NT2/D1 (cell line): ENCODE data around the gene ATF7IP2.
"Not testable (repeated sequence)": the region's sequence is repeated elsewhere in the genome, so short reads cannot be mapped to it uniquely, and the experiment has no call there.

Source experiments
- DNase-seq: peaks from one replicate; pipeline ENCODE4 v3.0.0-alpha.2; 2011; ENCODE audit warnings: low read depth, low spot score
- H3K27me3 ChIP-seq: 2 replicates; pipeline ENCODE4 v1.6.0; 2011; ENCODE audit warnings: mild to moderate bottlenecking; ENCODE audit not compliant: insufficient read length, insufficient read depth
- H3K36me3 ChIP-seq: 2 replicates; pipeline ENCODE4 v1.6.1; 2011; ENCODE audit warnings: mild to moderate bottlenecking, low read length, mixed read lengths; ENCODE audit not compliant: insufficient read depth, insufficient read length
- H3K4me1 ChIP-seq: 2 replicates; pipeline ENCODE4 v1.5.1; 2011; ENCODE audit not compliant: insufficient read depth, insufficient read length
- H3K4me3 ChIP-seq: 2 replicates; pipeline ENCODE4 v1.5.1; 2011; ENCODE audit warnings: low read depth; ENCODE audit not compliant: insufficient read length
- H3K9ac ChIP-seq: 2 replicates; pipeline ENCODE4 v1.6.0; 2011; ENCODE audit warnings: low read depth; ENCODE audit not compliant: insufficient read length
- H3K9me3 ChIP-seq: 2 replicates; pipeline ENCODE4 v1.5.1; 2011; ENCODE audit warnings: mild to moderate bottlenecking, low read length; ENCODE audit not compliant: insufficient read depth
- SUZ12 ChIP-seq: IDR thresholded peaks from 2 replicates; pipeline ENCODE4 v1.6.1; 2011; ENCODE audit not compliant: insufficient read length, insufficient read depth; ENCODE audit errors: extremely low read depth
- YY1 ChIP-seq: IDR thresholded peaks from 2 replicates; pipeline ENCODE4 v1.6.1; 2011; ENCODE audit not compliant: insufficient read length, insufficient read depth
- ZNF274 ChIP-seq: IDR thresholded peaks from 2 replicates; pipeline ENCODE4 v1.6.1; 2011; ENCODE audit warnings: mild to moderate bottlenecking, low read depth, low read length

ATF7IP2 gene

GRCh38 chr16:10466313-10466712 lies 80.5 kb downstream of the ATF7IP2 start:
- Histone ChIP-seq H3K4me1 (no peaks in the 10 kb centered on the region), H3K4me3 (no peak overlapping the region), H3K9ac (no peak overlapping the region), H3K9me3 (no peaks in the 10 kb centered on the region), H3K36me3 (peaks cover 5% of the 10 kb centered on the region), H3K27me3 (no peaks in the 10 kb centered on the region)
- TF ChIP-seq YY1, result no peak
- TF ChIP-seq ZNF274, result no peak
- TF ChIP-seq SUZ12, result no peak
- DNase-seq, result no peak

GRCh38 chr16:10466861-10467260 lies 81.0 kb downstream of the ATF7IP2 start:
- Histone ChIP-seq H3K36me3 (peaks cover 5% of the 10 kb centered on the region), H3K27me3 (no peaks in the 10 kb centered on the region), H3K9ac (no peak overlapping the region), H3K9me3 (no peaks in the 10 kb centered on the region), H3K4me3 (no peak overlapping the region), H3K4me1 (no peaks in the 10 kb centered on the region)
- DNase-seq, result no peak
- TF ChIP-seq SUZ12 (no peak), YY1 (no peak), ZNF274 (no peak)

- peaks cover 33% of the 10 kb centered on the region for H3K36me3 ChIP-seq
- not testable (repeated sequence) for H3K9me3 ChIP-seq, H3K27me3 ChIP-seq, H3K4me3 ChIP-seq, H3K9ac ChIP-seq, DNase-seq, H3K4me1 ChIP-seq
Measured at GRCh38 chr16:10476636-10477035, 90.8 kb downstream of the ATF7IP2 start.

- Histone ChIP-seq H3K36me3 (peaks cover 34% of the 10 kb centered on the region), H3K9me3 (peaks cover 4% of the 10 kb centered on the region; the same call in 1 of the 2 replicates), H3K9ac (no peak overlapping the region), H3K4me1 (no peaks in the 10 kb centered on the region), H3K27me3 (no peaks in the 10 kb centered on the region), H3K4me3 (no peak overlapping the region)
- DNase-seq, result no peak
- no peak for TF ChIP-seq ZNF274
- TF ChIP-seq YY1, result no peak
- TF ChIP-seq SUZ12, result no peak
Measured at GRCh38 chr16:10480151-10480550, 94.3 kb downstream of the ATF7IP2 start.

GRCh38 chr16:10485159-10485558 lies 99.3 kb downstream of the ATF7IP2 start:
- TF ChIP-seq YY1 (no peak), SUZ12 (no peak), ZNF274 (no peak)
- Histone ChIP-seq H3K27me3 (no peaks in the 10 kb centered on the region), H3K4me1 (no peaks in the 10 kb centered on the region), H3K9ac (no peak overlapping the region), H3K36me3 (peaks cover 30% of the 10 kb centered on the region), H3K4me3 (no peak overlapping the region), H3K9me3 (peaks cover 18% of the 10 kb centered on the region; the same call in 1 of the 2 replicates)
- DNase-seq, result no peak

- Histone ChIP-seq H3K9ac (no peak overlapping the region), H3K36me3 (peaks cover 28% of the 10 kb centered on the region), H3K27me3 (no peaks in the 10 kb centered on the region), H3K4me1 (no peaks in the 10 kb centered on the region), H3K4me3 (no peak overlapping the region), H3K9me3 (peaks cover 18% of the 10 kb centered on the region; the same call in 1 of the 2 replicates)
- no peak for DNase-seq
- TF ChIP-seq SUZ12 (no peak), ZNF274 (no peak), YY1 (no peak)
Measured at GRCh38 chr16:10485698-10486382, 100.0 kb downstream of the ATF7IP2 start.

GRCh38 chr16:10490141-10490540 lies 104.3 kb downstream of the ATF7IP2 start:
- H3K9me3 ChIP-seq, result peaks cover 25% of the 10 kb centered on the region
- H3K4me1 ChIP-seq, result no peaks in the 10 kb centered on the region
- H3K4me3 ChIP-seq, result no peak overlapping the region
- H3K36me3 ChIP-seq, result no peaks in the 10 kb centered on the region
- no peaks in the 10 kb centered on the region for H3K27me3 ChIP-seq
- TF ChIP-seq YY1 (no peak), ZNF274 (no peak), SUZ12 (no peak)
- no peak overlapping the region for H3K9ac ChIP-seq
- DNase-seq, result no peak
